GM19468 (cell line): ENCODE results near the gene MYCN.
"Not testable (repeated sequence)": the region's sequence is repeated elsewhere in the genome, so short reads cannot be mapped to it uniquely, and the experiment has no call there.

Experiments used
- ATAC-seq: cut with Tn5 transposase; IDR thresholded peaks from one replicate; pipeline ENCODE4 v1.9.1; 2021; ENCODE audit warnings: mild to moderate bottlenecking, moderate library complexity, moderate number of reproducible peaks; ENCODE audit not compliant: unreplicated experiment; ENCODE audit errors: extremely low read depth

The MYCN gene

GRCh38 chr2:15942711-15943345 lies 2.5 kb downstream of the MYCN start:
- no peak for ATAC-seq

GRCh38 chr2:15943378-15944280 lies 3.3 kb downstream of the MYCN start:
- ATAC-seq = no peak

GRCh38 chr2:15944325-15945017 lies 4.1 kb downstream of the MYCN start:
- ATAC-seq = no peak

GRCh38 chr2:15945909-15946705 lies 5.8 kb downstream of the MYCN start:
- ATAC-seq = no peak

GRCh38 chr2:15946983-15947382 lies 6.6 kb downstream of the MYCN start:
- ATAC-seq = no peak

- no peak for ATAC-seq
These were observed 7.1 kb downstream of the MYCN start for GRCh38 chr2:15947431-15947830.

- no peak for ATAC-seq
These were observed 8.3 kb downstream of the MYCN start for GRCh38 chr2:15948704-15948957.

- no peak for ATAC-seq
These were observed 8.8 kb downstream of the MYCN start for GRCh38 chr2:15949126-15949525.

GRCh38 chr2:15949551-15949950 lies 9.2 kb downstream of the MYCN start:
- no peak for ATAC-seq

- ATAC-seq = no peak
These were observed 10.0 kb downstream of the MYCN start for GRCh38 chr2:15950088-15950952.

- not testable (repeated sequence) for ATAC-seq
These were observed 11.6 kb downstream of the MYCN start for GRCh38 chr2:15951936-15952335.

- ATAC-seq = no peak
These were observed 12.2 kb downstream of the MYCN start for GRCh38 chr2:15952451-15953146.

- ATAC-seq = no peak
These were observed 12.8 kb downstream of the MYCN start for GRCh38 chr2:15953147-15953630.

GRCh38 chr2:15953891-15954680 lies 13.7 kb downstream of the MYCN start:
- ATAC-seq = no peak

- ATAC-seq = no peak
These were observed 14.4 kb downstream of the MYCN start for GRCh38 chr2:15954761-15955160.

- ATAC-seq = no peak
These were observed 15.1 kb downstream of the MYCN start for GRCh38 chr2:15955232-15955988.

GRCh38 chr2:15956230-15956629 lies 15.9 kb downstream of the MYCN start:
- no peak for ATAC-seq
